H1 (cell line): ENCODE data around the gene SHISAL1. TPM values are rescaled to one million over a fixed set of nuclear protein-coding genes. Genes with fewer than 3 reads are reported as not detected.

Experiments used
- RFX5 ChIP-seq: IDR thresholded peaks from 2 replicates; pipeline ENCODE4 v1.6.1; 2011; ENCODE audit warnings: low read depth, low read length, improper control_type of control experiment, borderline replicate concordance
- RXRA ChIP-seq: IDR thresholded peaks from 2 replicates; pipeline ENCODE4 v1.6.1; 2011; ENCODE audit warnings: low read depth, mild to moderate bottlenecking, low read length, moderate library complexity; ENCODE audit not compliant: insufficient read depth
- SP4 ChIP-seq: IDR thresholded peaks from 2 replicates; pipeline ENCODE4 v1.6.1; 2012; ENCODE audit warnings: low read length, inconsistent platforms
- polyA plus RNA-seq, 7 experiments: library from polyadenylated mRNA; depleted of rRNA in 3 of 7; stranded (reverse) in 5 of 7; unstranded in 2 of 7; fragments of >200 nt in 5 of 7; fragments of 200-250 nt in 2 of 7; gene quantifications; 1 replicate in 5 of 7; 2 replicates in 1 of 7; 4 replicates in 1 of 7; pipeline versions ENCODE4 v1.2.1 to v1.2.3, GENCODE V29; 2011 to 2013; ENCODE audit warnings: missing spikeins in 2 of 7, mixed read lengths in 2 of 7
- total RNA-seq: library from RNA; stranded (reverse); fragmentation: NEBNext Ultra II Directional; extraction: Animal tissue kit (Norgen Biotek cat#: 25700); gene quantifications from 2 replicates; pipeline ENCODE4 v1.2.1, GENCODE V29; 2021

SHISAL1 gene
- total and polyA plus RNA-seq, 2 of the 8 experiments (the other 6 are each of a cell fraction or from before 2014, with no cell fraction given) = 3.7 to 5.8 TPM

DNA sequence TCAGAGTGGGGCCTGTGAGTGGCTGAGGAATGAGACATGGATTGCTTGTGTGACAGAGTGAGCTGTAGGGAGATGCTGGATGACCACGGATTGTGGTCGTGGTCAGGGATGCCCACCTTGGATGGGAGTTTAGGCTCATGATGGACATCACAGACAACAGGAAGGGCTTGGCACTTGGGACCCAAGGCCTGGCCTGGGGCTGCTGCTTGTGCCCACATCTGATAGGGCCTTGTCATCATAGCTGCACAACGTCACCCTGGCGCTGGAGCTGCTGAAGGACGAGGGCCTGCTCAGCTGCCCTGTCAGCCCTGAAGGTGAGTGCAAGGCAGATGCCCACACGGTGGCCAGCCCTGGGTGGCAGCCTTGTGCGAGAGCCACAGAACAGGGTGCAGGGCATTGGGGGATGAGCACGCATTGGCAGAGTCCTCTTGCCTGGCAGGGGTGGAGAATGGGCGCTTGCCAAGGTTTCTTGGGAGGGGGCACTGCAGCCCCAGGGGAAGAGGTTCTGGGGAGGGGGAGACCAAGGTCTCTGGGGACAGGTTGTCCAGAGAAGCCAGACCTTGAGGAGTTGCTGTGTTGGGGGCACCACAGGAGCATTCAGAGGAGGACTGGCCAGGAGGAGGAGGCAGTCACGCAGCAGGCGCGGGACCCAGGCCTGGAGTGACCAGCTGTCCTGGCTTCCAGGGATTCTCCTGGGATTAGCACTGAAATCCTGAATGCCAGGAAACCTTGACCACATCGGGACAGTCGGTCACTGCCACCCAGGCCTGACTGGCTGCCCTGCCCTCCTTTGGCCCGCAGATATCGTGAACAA, 107.0 kb downstream of the SHISAL1 start (continued):
- no peak for TF ChIP-seq SP4
- no peak for TF ChIP-seq RFX5
- no peak for TF ChIP-seq RXRA
